WTC11 (cell line): ENCODE results near the gene CASP8. TPM values are rescaled to one million over a fixed set of nuclear protein-coding genes. Genes with fewer than 3 reads are reported as not detected.

ENCODE experiments used
- ATAC-seq: fragments of 200-7000 bp; cut with Tn5 transposase; 2 replicates; pipeline ENCODE4 v1.10.0; 2021; ENCODE audit warnings: mild to moderate bottlenecking, moderate library complexity
- CTCF ChIA-PET: fragments of 300-600 bp; sonication (Branson Sonifier 250); formaldehyde crosslinking; loops from one replicate; lab custom pipeline; 2021; ENCODE audit warnings: antibody characterized with exemption; lab: Charles Lee
- POLR2A ChIA-PET: fragments of 350-600 bp; sonication (Branson Sonifier 250); formaldehyde crosslinking; loops from one replicate; lab custom pipeline; 2021; ENCODE audit warnings: antibody characterized with exemption; lab: Charles Lee
- DNase-seq: peaks from one replicate; pipeline ENCODE4 v3.0.0; 2021; ENCODE audit warnings: low spot score
- H3K27ac Mint-ChIP-seq: 2 replicates; pipeline ENCODE4 v1.8.0; 2021; ENCODE audit warnings: mixed read lengths
- H3K27me3 Mint-ChIP-seq: 2 replicates; pipeline ENCODE4 v1.8.0; 2021; ENCODE audit warnings: low read depth, mild to moderate bottlenecking, moderate library complexity, mixed read lengths
- H3K36me3 Mint-ChIP-seq: 2 replicates; pipeline ENCODE4 v1.8.0; 2021; ENCODE audit warnings: mixed read lengths
- H3K4me1 Mint-ChIP-seq: 2 replicates; pipeline ENCODE4 v1.8.0; 2022; ENCODE audit warnings: mixed read lengths
- H3K4me3 Mint-ChIP-seq: 2 replicates; pipeline ENCODE4 v1.8.0; 2021; ENCODE audit warnings: mild to moderate bottlenecking, moderate library complexity, mixed read lengths
- H3K9me3 Mint-ChIP-seq: 2 replicates; pipeline ENCODE4 v1.8.0; 2021; ENCODE audit warnings: mixed read lengths
- CBFB ChIP-seq: sonication (generic); formaldehyde crosslinking; IDR thresholded peaks from 2 replicates; pipeline ENCODE4 v1.8.1; 2022; ENCODE audit warnings: mild to moderate bottlenecking, low read depth, missing genetic modification reagents
- CDX4 ChIP-seq: fragments of 250-450 bp; sonication (Bioruptor Pico); IDR thresholded peaks from 2 replicates; pipeline ENCODE4 v1.9.0; 2021; ENCODE audit warnings: moderate library complexity, mild to moderate bottlenecking, inconsistent platforms, borderline replicate concordance
- CREB1 ChIP-seq: sonication (generic); formaldehyde crosslinking; IDR thresholded peaks from 2 replicates; pipeline ENCODE4 v1.8.0; 2023; ENCODE audit warnings: mild to moderate bottlenecking, missing genetic modification reagents
- CTCF ChIP-seq: fragments of 200-600 bp; IDR thresholded peaks from 2 replicates; pipeline ENCODE4 v1.8.0; 2022; ENCODE audit warnings: antibody characterized with exemption
- E2F1 ChIP-seq: sonication (generic); formaldehyde crosslinking; IDR thresholded peaks from 2 replicates; pipeline ENCODE4 v1.8.0; 2022; ENCODE audit warnings: mild to moderate bottlenecking, missing genetic modification reagents
- EMX1 ChIP-seq: fragments of 250-450 bp; sonication (Bioruptor Pico); IDR thresholded peaks from 2 replicates; pipeline ENCODE4 v1.8.0; 2021; ENCODE audit warnings: mild to moderate bottlenecking
- GRHL2 ChIP-seq: fragments of 250-450 bp; sonication (Bioruptor Pico); IDR thresholded peaks from 2 replicates; pipeline ENCODE4 v1.8.0; 2022; ENCODE audit warnings: mild to moderate bottlenecking, moderate library complexity; ENCODE audit not compliant: insufficient replicate concordance, severe bottlenecking
- GTF2I ChIP-seq: fragments of 250-450 bp; sonication (Bioruptor Pico); conservative IDR thresholded peaks from 2 replicates; pipeline ENCODE4 v1.4.0; 2021; ENCODE audit warnings: mild to moderate bottlenecking
- MAX ChIP-seq: sonication (generic); formaldehyde crosslinking; IDR thresholded peaks from 2 replicates; pipeline ENCODE4 v1.8.0; 2022; ENCODE audit warnings: mild to moderate bottlenecking, missing genetic modification reagents
- MLX ChIP-seq: sonication (generic); formaldehyde crosslinking; IDR thresholded peaks from 2 replicates; pipeline ENCODE4 v1.8.1; 2023; ENCODE audit warnings: mild to moderate bottlenecking, missing genetic modification reagents, moderate library complexity
- NFATC4 ChIP-seq: fragments of 250-450 bp; sonication (Bioruptor Pico); IDR thresholded peaks from 2 replicates; pipeline ENCODE4 v1.9.0; 2021; ENCODE audit warnings: mild to moderate bottlenecking
- OVOL2 ChIP-seq: fragments of 250-450 bp; sonication (Bioruptor Pico); IDR thresholded peaks from 2 replicates; pipeline ENCODE4 v1.9.0; 2021; ENCODE audit warnings: mild to moderate bottlenecking, borderline replicate concordance
- PREB ChIP-seq: sonication (generic); formaldehyde crosslinking; IDR thresholded peaks from 2 replicates; pipeline ENCODE4 v1.8.1; 2022; ENCODE audit warnings: mild to moderate bottlenecking, missing genetic modification reagents, moderate library complexity, borderline replicate concordance
- RORB ChIP-seq: fragments of 250-450 bp; sonication (Bioruptor Pico); IDR thresholded peaks from 2 replicates; pipeline ENCODE4 v1.9.0; 2021; ENCODE audit warnings: mild to moderate bottlenecking
- ZNF138 ChIP-seq: sonication (generic); formaldehyde crosslinking; conservative IDR thresholded peaks from 2 replicates; pipeline ENCODE4 v1.8.1; 2022; ENCODE audit warnings: mild to moderate bottlenecking, moderate library complexity, missing genetic modification reagents
- ZNF263 ChIP-seq: sonication (generic); formaldehyde crosslinking; IDR thresholded peaks from 2 replicates; pipeline ENCODE4 v1.8.1; 2022; ENCODE audit warnings: low read depth, mild to moderate bottlenecking, moderate library complexity, missing genetic modification reagents
- ZNF416 ChIP-seq: fragments of 250-450 bp; sonication (Bioruptor Pico); IDR thresholded peaks from 2 replicates; pipeline ENCODE4 v1.9.0; 2021; ENCODE audit warnings: mild to moderate bottlenecking, inconsistent platforms
- total RNA-seq: library from RNA; stranded (reverse); gene quantifications from 3 replicates; pipeline ENCODE4 v1.2.3, GENCODE V29; 2021
- TF ChIP-seq, protein P1 (sequence below): sonication (generic); formaldehyde crosslinking; IDR thresholded peaks from 2 replicates; pipeline ENCODE4 v1.8.1; 2023; ENCODE audit warnings: mild to moderate bottlenecking, missing genetic modification reagents
- TF ChIP-seq, protein P2 (sequence below): sonication (generic); formaldehyde crosslinking; conservative IDR thresholded peaks from 2 replicates; pipeline ENCODE4 v1.8.1; 2023; ENCODE audit warnings: mild to moderate bottlenecking, low read depth, missing genetic modification reagents, moderate library complexity

CASP8 gene
- total RNA-seq, 1 experiment from 2014 or later = 4.4 TPM

DNA sequence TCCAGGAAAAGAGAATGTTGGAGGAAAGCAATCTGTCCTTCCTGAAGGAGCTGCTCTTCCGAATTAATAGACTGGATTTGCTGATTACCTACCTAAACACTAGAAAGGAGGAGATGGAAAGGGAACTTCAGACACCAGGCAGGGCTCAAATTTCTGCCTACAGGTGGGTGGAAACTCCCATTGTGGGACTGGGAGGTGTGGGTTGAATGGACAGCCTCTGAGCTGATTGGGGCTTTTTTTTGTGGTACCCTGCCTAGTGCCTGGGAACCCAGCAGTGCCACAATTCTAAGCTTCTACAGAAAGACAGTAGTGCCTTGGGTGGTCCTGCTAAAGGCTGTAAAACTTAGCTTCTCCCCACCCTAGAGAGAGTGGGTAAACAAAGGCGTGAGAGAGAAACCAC, 6.3 kb downstream of the CASP8 start:
- Mint-ChIP-seq H3K36me3 (no peaks in the 10 kb centered on the region), H3K27me3 (no peaks in the 10 kb centered on the region), H3K4me1 (no peaks in the 10 kb centered on the region), H3K4me3 (no peak overlapping the region), H3K9me3 (no peaks in the 10 kb centered on the region), H3K27ac (no peak overlapping the region)
- TF ChIP-seq E2F1 (CRISPR knock-in tag) = no peak
- TF ChIP-seq EMX1 (CRISPR knock-in tag) = no peak
- TF ChIP-seq ZNF138 = no peak
- no peak for TF ChIP-seq OVOL2 (CRISPR knock-in tag)
- no peak for TF ChIP-seq GRHL2 (CRISPR knock-in tag)
- no peak for TF ChIP-seq MAX (CRISPR knock-in tag)
- no peak for TF ChIP-seq CREB1 (CRISPR knock-in tag)
- TF ChIP-seq CTCF = no peak
- TF ChIP-seq CDX4 (CRISPR knock-in tag) = no peak
- no peak for TF ChIP-seq MLX (CRISPR knock-in tag)
- no peak for TF ChIP-seq CBFB (CRISPR knock-in tag)
- no peak for TF ChIP-seq NFATC4 (CRISPR knock-in tag)
- no peak for TF ChIP-seq ZNF416 (CRISPR knock-in tag)
- no peak for TF ChIP-seq PREB (CRISPR knock-in tag)
- TF ChIP-seq, protein P1, sequence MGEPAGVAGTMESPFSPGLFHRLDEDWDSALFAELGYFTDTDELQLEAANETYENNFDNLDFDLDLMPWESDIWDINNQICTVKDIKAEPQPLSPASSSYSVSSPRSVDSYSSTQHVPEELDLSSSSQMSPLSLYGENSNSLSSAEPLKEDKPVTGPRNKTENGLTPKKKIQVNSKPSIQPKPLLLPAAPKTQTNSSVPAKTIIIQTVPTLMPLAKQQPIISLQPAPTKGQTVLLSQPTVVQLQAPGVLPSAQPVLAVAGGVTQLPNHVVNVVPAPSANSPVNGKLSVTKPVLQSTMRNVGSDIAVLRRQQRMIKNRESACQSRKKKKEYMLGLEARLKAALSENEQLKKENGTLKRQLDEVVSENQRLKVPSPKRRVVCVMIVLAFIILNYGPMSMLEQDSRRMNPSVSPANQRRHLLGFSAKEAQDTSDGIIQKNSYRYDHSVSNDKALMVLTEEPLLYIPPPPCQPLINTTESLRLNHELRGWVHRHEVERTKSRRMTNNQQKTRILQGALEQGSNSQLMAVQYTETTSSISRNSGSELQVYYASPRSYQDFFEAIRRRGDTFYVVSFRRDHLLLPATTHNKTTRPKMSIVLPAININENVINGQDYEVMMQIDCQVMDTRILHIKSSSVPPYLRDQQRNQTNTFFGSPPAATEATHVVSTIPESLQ (CRISPR knock-in tag) = no peak
- no peak for TF ChIP-seq ZNF263 (CRISPR knock-in tag)
- TF ChIP-seq GTF2I = no peak
- TF ChIP-seq RORB = no peak
- TF ChIP-seq, protein P2, sequence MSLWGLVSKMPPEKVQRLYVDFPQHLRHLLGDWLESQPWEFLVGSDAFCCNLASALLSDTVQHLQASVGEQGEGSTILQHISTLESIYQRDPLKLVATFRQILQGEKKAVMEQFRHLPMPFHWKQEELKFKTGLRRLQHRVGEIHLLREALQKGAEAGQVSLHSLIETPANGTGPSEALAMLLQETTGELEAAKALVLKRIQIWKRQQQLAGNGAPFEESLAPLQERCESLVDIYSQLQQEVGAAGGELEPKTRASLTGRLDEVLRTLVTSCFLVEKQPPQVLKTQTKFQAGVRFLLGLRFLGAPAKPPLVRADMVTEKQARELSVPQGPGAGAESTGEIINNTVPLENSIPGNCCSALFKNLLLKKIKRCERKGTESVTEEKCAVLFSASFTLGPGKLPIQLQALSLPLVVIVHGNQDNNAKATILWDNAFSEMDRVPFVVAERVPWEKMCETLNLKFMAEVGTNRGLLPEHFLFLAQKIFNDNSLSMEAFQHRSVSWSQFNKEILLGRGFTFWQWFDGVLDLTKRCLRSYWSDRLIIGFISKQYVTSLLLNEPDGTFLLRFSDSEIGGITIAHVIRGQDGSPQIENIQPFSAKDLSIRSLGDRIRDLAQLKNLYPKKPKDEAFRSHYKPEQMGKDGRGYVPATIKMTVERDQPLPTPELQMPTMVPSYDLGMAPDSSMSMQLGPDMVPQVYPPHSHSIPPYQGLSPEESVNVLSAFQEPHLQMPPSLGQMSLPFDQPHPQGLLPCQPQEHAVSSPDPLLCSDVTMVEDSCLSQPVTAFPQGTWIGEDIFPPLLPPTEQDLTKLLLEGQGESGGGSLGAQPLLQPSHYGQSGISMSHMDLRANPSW = no peak
- no peak for ATAC-seq
- ChIA-PET CTCF (interaction anchor here (1.5 to 2.5 kb wide), 2 partner anchors 10 to 34 kb away, joined by 5 to 8 read pairs; no protein-coding TSS in a partner anchor), POLR2A (no interaction called here)
- DNase-seq = no peak
